Heart left ventricle (tissue), 13 donors: ENCODE measurements around the gene OPRD1.

Source experiments
- POLR2A ChIP-seq, 2 donors: fragments of 450-650 bp; IDR thresholded peaks; one replicate each; pipeline ENCODE4 v1.6.1; 2017; ENCODE audit warnings: antibody characterized with exemption in 2 of 2, mild to moderate bottlenecking in 2 of 2, moderate library complexity in 2 of 2
- TF ChIP-seq, protein P1 (sequence below), 12 donors: fragments of 200-600 bp; sonication (generic) in 4 of 12; IDR thresholded peaks; one replicate each; pipeline versions ENCODE4 v1.5.0 to v1.8.0; 2018 to 2022; ENCODE audit warnings: antibody characterized with exemption in 12 of 12, mild to moderate bottlenecking in 5 of 12
- donor health status: ischemic (EF 13 %, LVEDD 7.1; RV severe dilation, severe dysfunction).
- donor health status: DM: no; HTN: yes; CAD: no.
- donor health status: DM: no; HTN: no; CAD: no.
- donor health status: ischemic (EF 25% LVEDD 6.9; RV normal size, moderate dysfunction).
- donor health status: ischemic (EF 25% LVEDD 5.7; RV mildly dilated, moderate dysfunction).
- donor health status: ischemic (EF 35%, LVEDD 5.7; RV mildly dilated, moderate dysfunction).
- donor health status: nonischemic (EF 11% LVEDD 7.7; RV severe dilation, severe dysfunction).
- donor health status: DM: yes; HTN: yes; CAD: no.
- donor health status: PGD.
- donor health status: ischemic (EF 29% LVEDD 5.4; RV normal size, mild dysfunction).
- donor health status: nonischemic (EF 23%, LVEDD 6.1; RV moderate dilation, normal function).

DNA sequence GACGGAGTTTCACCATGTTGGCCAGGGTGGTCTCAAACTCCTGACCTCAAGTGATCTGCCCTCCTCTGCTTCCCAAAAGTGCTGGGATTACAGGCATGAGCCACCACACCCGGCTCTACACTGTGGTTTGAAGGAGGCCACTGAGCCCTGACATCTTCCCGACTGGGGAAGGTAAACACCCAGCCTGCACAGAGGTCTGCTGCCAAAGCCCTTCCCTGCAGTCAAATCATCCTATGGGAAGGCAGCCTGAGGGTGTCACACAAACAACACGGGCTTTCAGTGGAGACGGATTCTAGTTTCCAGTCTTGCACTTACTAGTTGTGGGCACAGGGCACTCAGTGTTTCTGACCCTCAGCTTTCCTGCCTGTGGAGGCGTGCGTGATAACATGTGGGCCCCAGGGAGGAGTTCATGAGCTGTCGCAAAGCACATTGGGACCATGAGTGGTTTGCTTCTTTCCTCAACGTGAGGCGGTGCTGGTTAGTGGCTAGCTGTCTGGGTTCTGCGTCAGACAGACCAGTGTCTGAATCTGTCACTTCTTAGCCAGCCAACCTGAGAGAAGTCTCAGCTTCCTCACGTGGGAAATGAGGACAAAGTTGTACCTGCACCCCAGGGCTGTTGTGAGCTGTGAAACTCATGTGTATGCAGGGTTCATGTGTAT, 21.5 kb upstream of the OPRD1 start:
- no peak for TF ChIP-seq POLR2A (IDR thresholded peaks at IDR 0.05)
- TF ChIP-seq, protein P1, sequence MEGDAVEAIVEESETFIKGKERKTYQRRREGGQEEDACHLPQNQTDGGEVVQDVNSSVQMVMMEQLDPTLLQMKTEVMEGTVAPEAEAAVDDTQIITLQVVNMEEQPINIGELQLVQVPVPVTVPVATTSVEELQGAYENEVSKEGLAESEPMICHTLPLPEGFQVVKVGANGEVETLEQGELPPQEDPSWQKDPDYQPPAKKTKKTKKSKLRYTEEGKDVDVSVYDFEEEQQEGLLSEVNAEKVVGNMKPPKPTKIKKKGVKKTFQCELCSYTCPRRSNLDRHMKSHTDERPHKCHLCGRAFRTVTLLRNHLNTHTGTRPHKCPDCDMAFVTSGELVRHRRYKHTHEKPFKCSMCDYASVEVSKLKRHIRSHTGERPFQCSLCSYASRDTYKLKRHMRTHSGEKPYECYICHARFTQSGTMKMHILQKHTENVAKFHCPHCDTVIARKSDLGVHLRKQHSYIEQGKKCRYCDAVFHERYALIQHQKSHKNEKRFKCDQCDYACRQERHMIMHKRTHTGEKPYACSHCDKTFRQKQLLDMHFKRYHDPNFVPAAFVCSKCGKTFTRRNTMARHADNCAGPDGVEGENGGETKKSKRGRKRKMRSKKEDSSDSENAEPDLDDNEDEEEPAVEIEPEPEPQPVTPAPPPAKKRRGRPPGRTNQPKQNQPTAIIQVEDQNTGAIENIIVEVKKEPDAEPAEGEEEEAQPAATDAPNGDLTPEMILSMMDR (IDR thresholded peaks at IDR 0.05): no peak
